Hepatocyte (in vitro differentiated cells): ENCODE results near the gene PRDX3.

Source experiments
- CTCF ChIP-seq: fragments of 200-600 bp; sonication (generic); IDR thresholded peaks from 2 replicates; pipeline ENCODE4 v1.5.1; 2016; ENCODE audit warnings: antibody characterized with exemption, mild to moderate bottlenecking; ENCODE audit not compliant: poor library complexity
- EZH2 ChIP-seq: fragments of 200-600 bp; sonication (generic); IDR thresholded peaks from 2 replicates; pipeline ENCODE4 v1.6.1; 2016; ENCODE audit warnings: antibody characterized with exemption, mild to moderate bottlenecking, borderline replicate concordance
- EZH2phosphoT487 ChIP-seq: fragments of 200-600 bp; sonication (generic); IDR thresholded peaks from one replicate; pipeline ENCODE4 v1.6.1; 2018; ENCODE audit warnings: antibody characterized with exemption, mild to moderate bottlenecking, low read depth, moderate library complexity; ENCODE audit not compliant: unreplicated experiment, severe bottlenecking

GRCh38 chr10:119190954-119191785 is 12.6 kb upstream of the PRDX3 start:
- TF ChIP-seq CTCF (no peak), EZH2 (no peak), EZH2phosphoT487 (no peak)
